HepG2 (cell line): ENCODE measurements around the gene PGAP3. TPM values are rescaled to one million over a fixed set of nuclear protein-coding genes. Genes with fewer than 3 reads are reported as not detected.
A peak's percentile ranks its signal among the peaks of the same experiment; 100 is the strongest.

Experiments used
- ATF7-NPFF ChIP-seq: sonication (generic); formaldehyde crosslinking; IDR thresholded peaks from 2 replicates; pipeline ENCODE4 v1.8.1; 2023; ENCODE audit warnings: mild to moderate bottlenecking, low read depth, missing genetic modification reagents, moderate library complexity
- CTCF ChIP-seq: sonication (generic); formaldehyde crosslinking; IDR thresholded peaks from 2 replicates; pipeline ENCODE4 v1.5.0; 2020; ENCODE audit warnings: mild to moderate bottlenecking, missing genetic modification reagents, moderate library complexity
- ESRRA ChIP-seq: sonication (generic); formaldehyde crosslinking; IDR thresholded peaks from 2 replicates; pipeline ENCODE4 v1.5.1; 2020; ENCODE audit warnings: mild to moderate bottlenecking, low read depth, missing genetic modification reagents
- HMGA1 ChIP-seq: sonication (generic); formaldehyde crosslinking; conservative IDR thresholded peaks from 2 replicates; pipeline ENCODE4 v1.4.0; 2020; ENCODE audit warnings: missing genetic modification reagents
- IRF1 ChIP-seq: sonication (generic); formaldehyde crosslinking; IDR thresholded peaks from 2 replicates; pipeline ENCODE4 v1.4.0; 2020; ENCODE audit warnings: low read depth, mild to moderate bottlenecking, missing genetic modification reagents
- IRX3 ChIP-seq: sonication (generic); formaldehyde crosslinking; IDR thresholded peaks from 2 replicates; pipeline ENCODE4 v1.8.1; 2023; ENCODE audit warnings: mild to moderate bottlenecking, low read depth, missing genetic modification reagents, borderline replicate concordance
- KLF15 ChIP-seq: sonication (generic); formaldehyde crosslinking; IDR thresholded peaks from 2 replicates; pipeline ENCODE4 v1.8.1; 2023; ENCODE audit warnings: borderline replicate concordance, mild to moderate bottlenecking, inconsistent platforms, missing genetic modification reagents, mixed read lengths
- KMT2A ChIP-seq: sonication (generic); formaldehyde crosslinking; IDR thresholded peaks from 2 replicates; pipeline ENCODE4 v1.4.0; 2020; ENCODE audit warnings: missing genetic modification reagents
- NR2F6 ChIP-seq, 2 experiments: IDR thresholded peaks; 2 replicates each; pipeline ENCODE4 v1.6.1; 2016; ENCODE audit warnings: antibody characterized with exemption in 1 of 2, mild to moderate bottlenecking in 1 of 2
- TAF15 ChIP-seq: fragments of 200-400 bp; formaldehyde crosslinking; IDR thresholded peaks from one replicate; pipeline ENCODE4 v1.6.1; 2018; ENCODE audit warnings: mild to moderate bottlenecking, low read depth, low read length; ENCODE audit not compliant: poor library complexity, severe bottlenecking
- THAP7 ChIP-seq: sonication (generic); formaldehyde crosslinking; IDR thresholded peaks from 2 replicates; pipeline ENCODE4 v1.8.1; 2023; ENCODE audit warnings: mild to moderate bottlenecking, missing genetic modification reagents
- ZBTB34 ChIP-seq: sonication (generic); formaldehyde crosslinking; IDR thresholded peaks from 2 replicates; pipeline ENCODE4 v1.8.0; 2022; ENCODE audit warnings: mild to moderate bottlenecking, missing genetic modification reagents
- ZBTB44 ChIP-seq: sonication (generic); formaldehyde crosslinking; IDR thresholded peaks from 2 replicates; pipeline ENCODE4 v1.4.0; 2020; ENCODE audit warnings: missing genetic modification reagents
- ZEB1 ChIP-seq: IDR thresholded peaks from 2 replicates; pipeline ENCODE4 v1.6.1; 2012; ENCODE audit warnings: mild to moderate bottlenecking, low read depth, inconsistent platforms; ENCODE audit not compliant: insufficient replicate concordance
- ZNF24 ChIP-seq: fragments of 450-650 bp; IDR thresholded peaks from 2 replicates; pipeline ENCODE4 v1.6.1; 2017; ENCODE audit warnings: antibody characterized with exemption, mild to moderate bottlenecking
- ZNF3 ChIP-seq: IDR thresholded peaks from 2 replicates; pipeline ENCODE4 v1.7.0; 2017; ENCODE audit warnings: inconsistent platforms
- ZNF414 ChIP-seq: sonication (generic); formaldehyde crosslinking; IDR thresholded peaks from 2 replicates; pipeline ENCODE4 v1.5.0; 2020; ENCODE audit warnings: missing genetic modification reagents
- ZNF639 ChIP-seq: conservative IDR thresholded peaks from 2 replicates; pipeline ENCODE4 v1.6.1; 2018; ENCODE audit warnings: missing genetic modification reagents
- ZNF775 ChIP-seq: sonication (generic); formaldehyde crosslinking; IDR thresholded peaks from 2 replicates; pipeline ENCODE4 v1.4.0; 2020; ENCODE audit warnings: missing genetic modification reagents, mild to moderate bottlenecking, moderate library complexity, borderline replicate concordance
- polyA plus RNA-seq, 8 experiments: library from polyadenylated mRNA; depleted of rRNA in 3 of 8; stranded (reverse) in 7 of 8; unstranded in 1 of 8; fragments of >200 nt; fragmentation: Illumina TruSeq in 4 of 8; extraction: Trizol in 4 of 8; gene quantifications; 2 replicates each; pipeline versions ENCODE4 v1.2.1 to v1.2.3, GENCODE V29; 2011 to 2016; ENCODE audit warnings: low read depth in 4 of 8, missing spikeins in 1 of 8, mixed read lengths in 1 of 8; ENCODE audit not compliant: insufficient read depth in 1 of 8
- total RNA-seq, 5 experiments: library from RNA; depleted of rRNA; stranded (reverse); fragments of >200 nt; fragmentation: Illumina TruSeq; extraction: Trizol; gene quantifications; 2 replicates each; pipeline ENCODE4 v1.2.3, GENCODE V29; 2016; ENCODE audit warnings: low read depth in 1 of 5

Gene PGAP3
- total and polyA plus RNA-seq, 2 of the 13 experiments (the other 11 are each of a cell fraction or from before 2014, with no cell fraction given): 11.9 to 14.6 TPM

GRCh38 chr17:39636927-39637736, 50.7 kb downstream of the PGAP3 start, which contains the start of gene STARD3 (continued):
- TF ChIP-seq KMT2A (peak; percentile 86), THAP7 (CRISPR knock-in tag) (peak; percentile 84), ZNF775 (CRISPR knock-in tag) (peak; percentile 81; the same call in 1 of the 2 replicates), IRX3 (CRISPR knock-in tag) (no peak), HMGA1 (CRISPR knock-in tag) (no peak), ZNF24 (no peak), ZBTB34 (no peak), CTCF (CRISPR knock-in tag) (peak; percentile 66), ESRRA (CRISPR knock-in tag) (peak; percentile 80; the same call in 1 of the 2 replicates), ZNF639 (CRISPR knock-in tag) (0 out of 2 replicates have a peak, but pooled peaks have one; percentile 51), ZNF3 (CRISPR knock-in tag) (no peak), NR2F6 (IDR thresholded peaks at IDR 0.05) (no peak), NR2F6 (CRISPR knock-in tag; IDR thresholded peaks at IDR 0.05) (no peak), TAF15 (no peak), ZEB1 (peak; percentile 64), ATF7-NPFF (CRISPR knock-in tag) (peak; percentile 81), KLF15 (CRISPR knock-in tag) (no peak), IRF1 (0 out of 2 replicates have a peak, but pooled peaks have one; percentile 56), ZBTB44 (CRISPR knock-in tag) (peak; percentile 78; the same call in 1 of the 2 replicates), ZNF414 (peak; percentile 91)
